HG02840 (cell line): ENCODE results near the gene BSDC1.
"Not testable (repeated sequence)": the region's sequence is repeated elsewhere in the genome, so short reads cannot be mapped to it uniquely, and the experiment has no call there.

Experiments used
- ATAC-seq: cut with Tn5 transposase; IDR thresholded peaks from one replicate; pipeline ENCODE4 v1.9.1; 2021; ENCODE audit warnings: mild to moderate bottlenecking, moderate library complexity, moderate number of reproducible peaks; ENCODE audit not compliant: unreplicated experiment, low FRiP score

The BSDC1 gene

DNA sequence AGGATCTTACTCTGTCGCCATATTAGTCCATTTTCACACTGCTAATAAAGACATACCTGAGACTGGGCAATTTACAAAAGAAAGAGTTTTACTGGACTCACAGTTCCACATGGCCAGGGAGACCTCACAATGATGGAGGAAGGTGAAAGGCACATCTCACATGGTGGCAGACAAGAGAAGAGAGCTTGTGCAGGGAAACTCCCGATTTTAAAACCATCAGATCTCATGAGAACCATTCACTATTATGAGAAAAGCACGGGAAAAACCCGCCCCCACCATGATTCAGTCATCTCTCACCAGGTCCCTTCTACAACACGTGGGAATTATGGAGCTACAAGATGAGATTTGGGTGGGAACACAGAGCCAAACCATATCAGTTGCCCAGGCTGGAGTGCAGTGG is 2.3 kb upstream of the BSDC1 start:
- ATAC-seq, result not testable (repeated sequence)

DNA sequence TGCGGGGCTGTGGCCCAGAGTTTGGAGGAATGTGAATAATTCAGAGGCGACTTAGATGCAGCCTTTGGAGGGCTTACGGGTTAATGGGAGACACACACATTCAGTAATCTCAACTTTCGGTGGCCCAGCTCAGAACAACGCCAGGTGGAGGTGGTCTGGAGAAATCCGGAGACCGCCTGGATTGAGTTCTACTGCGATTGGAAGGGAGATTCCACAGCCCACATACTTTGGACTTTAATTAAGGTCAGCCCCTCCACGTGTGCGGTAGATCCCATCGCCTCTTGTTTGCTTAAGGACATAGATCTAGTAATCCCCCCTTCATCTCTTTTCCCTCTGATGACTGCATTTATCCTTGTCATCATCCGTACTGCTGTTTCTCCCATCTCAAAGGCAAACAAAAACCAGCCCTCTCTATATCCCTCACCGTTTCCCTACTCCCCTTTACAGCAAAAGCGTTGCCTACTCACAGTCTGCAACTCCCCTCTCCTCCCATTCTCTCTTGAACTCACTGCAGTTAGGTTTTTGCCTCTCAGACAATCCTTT is 720 bp upstream of the BSDC1 start:
- no peak for ATAC-seq

- ATAC-seq, result peak; percentile 21
These were observed 455 bp downstream of the BSDC1 start for GRCh38 chr1:32393832-32394140.

- ATAC-seq, result no peak
These were observed 1.1 kb downstream of the BSDC1 start for GRCh38 chr1:32393136-32393535.

- no peak for ATAC-seq
These were observed 1.9 kb downstream of the BSDC1 start for GRCh38 chr1:32392325-32392724.

DNA sequence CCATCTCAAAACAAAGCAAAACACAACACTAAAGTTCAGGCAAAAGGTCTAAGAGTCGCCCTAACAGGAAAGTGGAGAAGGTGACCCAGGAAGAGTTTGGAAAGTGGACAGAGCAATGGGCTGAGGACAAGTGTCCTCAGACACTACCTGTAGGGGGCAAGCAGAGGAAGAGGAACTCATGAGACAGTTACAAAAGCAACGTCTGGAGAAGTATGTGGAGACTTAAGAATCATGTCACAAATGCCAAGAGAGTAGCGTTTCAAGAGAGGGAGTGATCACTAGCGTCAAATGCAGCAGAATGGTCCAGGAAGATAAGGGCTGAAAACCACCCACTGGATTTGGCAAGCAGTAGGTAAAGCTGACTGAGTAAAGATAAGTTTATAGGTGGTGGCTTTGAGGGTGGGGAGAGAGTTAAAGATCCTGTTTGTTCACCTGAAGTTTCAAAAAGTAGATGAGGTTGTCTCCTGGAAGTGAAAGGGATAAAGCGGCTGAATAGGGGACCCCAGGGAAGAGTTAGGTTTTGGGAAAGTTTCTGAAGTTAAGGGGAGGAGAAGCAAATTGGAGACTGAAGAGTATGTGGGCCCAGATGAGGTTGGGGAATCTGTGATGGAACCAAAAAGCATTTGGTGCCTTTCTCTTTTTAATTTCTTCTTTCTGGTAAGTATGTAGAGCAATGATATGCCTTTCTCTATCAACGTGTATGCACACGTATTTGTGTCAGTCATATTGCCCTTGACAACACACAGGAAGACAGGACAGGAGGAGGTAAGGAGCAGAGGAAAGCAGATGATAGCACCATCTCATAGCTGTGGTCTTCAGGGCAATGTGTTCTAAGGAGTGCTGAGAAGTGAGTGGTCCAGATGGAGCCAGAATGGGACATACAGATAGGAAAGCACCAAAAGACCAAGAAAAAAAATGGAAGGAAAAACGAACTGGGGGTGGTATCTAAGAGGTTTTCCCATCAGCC is 3.1 kb downstream of the BSDC1 start:
- ATAC-seq, result no peak

DNA sequence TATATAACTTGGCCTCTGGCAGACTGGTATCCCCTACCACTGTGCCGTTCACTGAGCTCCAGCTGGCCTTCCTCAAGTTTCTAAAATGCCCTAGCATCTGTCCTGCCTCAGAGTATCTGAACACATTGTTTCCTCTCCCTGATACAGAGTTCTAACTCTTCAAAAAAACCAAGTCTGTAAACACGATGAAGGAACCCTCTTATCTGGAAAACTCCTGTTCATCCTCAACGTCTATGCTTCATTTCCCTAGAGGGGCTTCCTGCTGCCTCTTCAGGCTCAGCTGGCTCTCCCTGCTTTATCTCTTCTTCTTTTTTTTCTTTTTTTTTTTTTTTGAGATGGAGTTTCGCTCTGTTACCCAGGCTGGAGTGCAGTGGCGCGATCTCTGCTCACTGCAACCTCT is 5.6 kb downstream of the BSDC1 start:
- no peak for ATAC-seq

DNA sequence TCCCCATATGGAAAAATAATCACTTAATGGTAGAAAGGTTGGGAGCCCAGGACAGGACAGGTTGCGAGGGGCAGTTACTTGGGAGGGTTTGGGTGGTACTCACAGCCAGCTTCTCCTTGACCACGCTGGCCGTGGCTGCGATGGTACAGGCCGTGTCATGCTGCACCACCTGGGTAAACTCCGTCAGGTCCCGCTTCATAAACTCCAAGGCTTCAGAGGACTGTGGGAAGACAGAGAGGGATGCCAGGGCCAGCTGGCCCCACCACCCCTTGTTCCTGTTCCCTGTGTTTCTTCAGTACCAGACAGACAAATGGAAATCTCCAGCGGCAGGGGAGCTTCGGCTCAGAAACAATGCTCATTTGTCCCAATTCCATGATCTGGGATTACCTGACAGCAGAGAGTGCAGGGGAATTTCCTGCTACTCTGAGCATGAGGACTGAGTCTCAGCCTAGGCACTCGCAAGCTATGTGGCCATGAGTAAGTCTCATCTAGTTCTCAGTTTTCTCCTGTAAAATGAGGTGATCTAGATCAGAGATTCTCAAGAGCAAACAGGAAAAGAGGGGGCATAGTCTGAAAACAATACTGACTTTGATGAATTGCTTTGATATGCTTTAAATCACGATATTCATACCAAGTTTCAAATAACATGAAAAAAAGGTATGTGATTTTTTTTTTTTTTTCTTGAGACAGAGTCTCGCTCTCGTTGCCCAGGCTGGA is 7.4 kb downstream of the BSDC1 start:
- ATAC-seq, result no peak

DNA sequence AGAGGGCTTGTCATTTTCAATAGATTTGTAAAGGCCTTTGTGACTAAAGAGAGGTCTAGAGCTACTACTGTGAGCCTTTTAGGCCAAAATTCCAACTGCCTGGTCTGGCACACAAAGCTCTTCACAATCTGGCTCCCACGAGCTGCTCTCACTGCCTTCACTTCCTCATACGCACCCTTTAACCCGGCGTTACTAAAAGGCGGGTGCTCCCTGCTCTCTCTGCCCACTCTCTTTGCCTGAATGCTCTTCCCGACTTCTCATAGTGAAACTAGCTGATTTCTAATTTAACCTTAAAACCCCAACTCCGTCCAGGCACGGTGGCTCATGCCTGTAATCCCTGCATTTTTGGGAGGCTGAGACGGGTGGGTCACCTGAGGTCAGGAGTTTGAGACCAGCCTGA is 14.2 kb downstream of the BSDC1 start:
- no peak for ATAC-seq

GRCh38 chr1:32377541-32378220 is 16.6 kb downstream of the BSDC1 start:
- no peak for ATAC-seq

DNA sequence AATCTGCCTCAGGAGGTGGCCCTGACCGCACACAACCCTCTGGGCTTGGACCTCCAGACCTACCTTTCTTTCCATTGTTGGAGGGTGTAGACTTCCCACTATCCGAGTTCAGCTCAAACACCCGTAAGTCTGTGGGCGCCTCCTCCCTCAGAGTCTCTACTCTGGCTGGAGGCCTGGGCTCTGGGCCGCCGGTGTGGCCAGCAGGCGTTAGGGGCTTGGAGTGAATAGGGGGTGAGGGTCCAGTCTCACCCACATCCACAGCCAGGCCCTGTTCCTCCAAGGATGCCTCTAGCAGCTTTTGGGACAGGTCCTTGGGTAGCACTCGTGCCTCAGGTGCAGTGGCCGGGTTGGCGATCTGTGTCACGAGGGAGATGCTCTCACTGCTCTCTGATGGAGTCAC is 18.0 kb downstream of the BSDC1 start:
- no peak for ATAC-seq

- no peak for ATAC-seq
These were observed 20.1 kb downstream of the BSDC1 start for GRCh38 chr1:32373996-32374592.

DNA sequence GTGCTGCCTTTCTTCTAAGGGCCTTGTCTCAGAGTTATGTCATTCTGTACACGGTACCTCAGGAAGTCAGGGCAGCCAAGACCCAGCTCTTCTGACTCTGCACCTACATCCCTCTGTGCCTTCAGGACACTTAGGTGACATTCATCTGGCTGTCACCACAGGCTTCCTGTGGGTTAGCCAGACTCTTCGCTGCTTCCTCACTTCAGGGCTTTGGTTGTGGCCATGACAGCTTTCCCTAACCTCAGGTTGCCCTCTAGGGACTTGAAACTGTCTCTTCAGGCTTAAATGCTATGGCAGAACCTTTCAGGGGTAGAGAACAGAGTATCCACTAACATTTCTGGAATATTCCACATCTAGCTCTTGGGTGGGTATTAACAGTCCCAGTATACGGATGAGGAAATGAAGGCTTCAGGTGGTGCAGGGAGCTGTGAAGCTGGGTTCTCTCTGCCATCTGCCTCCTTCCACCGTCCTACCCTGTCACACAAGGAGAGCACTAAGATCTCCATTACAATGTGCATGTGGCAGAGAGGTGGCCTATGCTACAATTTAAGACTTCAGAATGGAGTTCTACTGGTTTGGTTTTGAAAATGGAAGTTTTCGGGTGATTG is 22.0 kb downstream of the BSDC1 start:
- ATAC-seq, result no peak

GRCh38 chr1:32367912-32368635 is 26.2 kb downstream of the BSDC1 start:
- ATAC-seq, result no peak

- ATAC-seq, result no peak
These were observed 28.8 kb downstream of the BSDC1 start for GRCh38 chr1:32365445-32365844.

- ATAC-seq, result no peak
These were observed 29.4 kb downstream of the BSDC1 start for GRCh38 chr1:32364836-32365235.

DNA sequence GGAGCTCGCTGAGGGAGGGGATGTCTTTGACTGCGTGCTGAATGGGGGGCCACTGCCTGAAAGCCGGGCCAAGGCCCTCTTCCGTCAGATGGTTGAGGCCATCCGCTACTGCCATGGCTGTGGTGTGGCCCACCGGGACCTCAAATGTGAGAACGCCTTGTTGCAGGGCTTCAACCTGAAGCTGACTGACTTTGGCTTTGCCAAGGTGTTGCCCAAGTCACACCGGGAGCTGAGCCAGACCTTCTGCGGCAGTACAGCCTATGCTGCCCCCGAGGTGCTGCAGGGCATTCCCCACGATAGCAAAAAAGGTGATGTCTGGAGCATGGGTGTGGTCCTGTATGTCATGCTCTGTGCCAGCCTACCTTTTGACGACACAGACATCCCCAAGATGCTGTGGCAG is 30.5 kb downstream of the BSDC1 start:
- no peak for ATAC-seq

DNA sequence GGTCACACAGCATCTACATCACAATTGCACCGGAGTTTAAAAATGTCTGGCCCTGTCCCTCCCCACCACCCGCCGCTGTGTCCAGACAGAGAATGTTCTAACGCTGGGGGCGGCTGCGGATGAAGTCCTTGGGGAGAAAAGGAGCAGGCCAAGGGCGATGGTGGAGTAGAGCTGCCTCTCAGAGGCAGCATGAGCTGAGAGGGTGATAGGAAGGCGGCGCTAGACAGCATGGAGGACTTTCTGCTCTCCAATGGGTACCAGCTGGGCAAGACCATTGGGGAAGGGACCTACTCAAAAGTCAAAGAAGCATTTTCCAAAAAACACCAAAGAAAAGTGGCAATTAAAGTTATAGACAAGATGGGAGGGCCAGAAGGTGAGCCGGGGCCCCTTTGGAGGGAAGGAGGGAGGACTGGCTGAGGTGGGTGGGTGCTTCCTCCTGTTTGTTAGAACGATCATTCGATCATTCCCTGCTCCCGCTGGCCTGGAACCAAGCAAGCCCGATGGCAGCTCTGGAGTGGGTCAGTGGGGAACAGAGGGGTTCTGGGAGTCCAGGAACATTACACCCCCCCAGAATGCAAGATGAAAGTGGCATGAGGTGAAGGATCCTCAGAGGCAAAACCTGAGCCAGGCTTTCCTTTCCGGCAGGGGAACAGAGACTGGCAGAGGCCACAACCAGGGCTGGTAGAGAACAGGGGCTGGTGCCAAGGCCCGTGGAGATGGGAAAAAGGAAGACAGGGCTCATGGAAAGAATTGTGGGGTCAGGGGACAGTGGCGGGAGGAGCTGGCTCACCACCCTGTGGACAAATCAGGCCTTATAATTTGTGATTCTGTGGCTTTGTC is 31.5 kb downstream of the BSDC1 start, which contains the start of the genes FAM229A and TSSK3:
TSS of gene FAM229A (minus strand) at position 12 of the 840 bp plus-strand sequence. CDS start 394 bp downstream, outside the sequence.
TSS of gene TSSK3 (plus strand) at position 66 of the 840 bp plus-strand sequence. CDS start at position 229, 163 bp downstream.
- no peak for ATAC-seq
